HG03175 (cell line): ENCODE measurements around the gene PANK4.
"Not testable (repeated sequence)": the region's sequence is repeated elsewhere in the genome, so short reads cannot be mapped to it uniquely, and the experiment has no call there.

ENCODE experiments used
- ATAC-seq: cut with Tn5 transposase; IDR thresholded peaks from one replicate; pipeline ENCODE4 v1.9.1; 2021; ENCODE audit warnings: mild to moderate bottlenecking, moderate library complexity; ENCODE audit not compliant: unreplicated experiment

Gene PANK4

DNA sequence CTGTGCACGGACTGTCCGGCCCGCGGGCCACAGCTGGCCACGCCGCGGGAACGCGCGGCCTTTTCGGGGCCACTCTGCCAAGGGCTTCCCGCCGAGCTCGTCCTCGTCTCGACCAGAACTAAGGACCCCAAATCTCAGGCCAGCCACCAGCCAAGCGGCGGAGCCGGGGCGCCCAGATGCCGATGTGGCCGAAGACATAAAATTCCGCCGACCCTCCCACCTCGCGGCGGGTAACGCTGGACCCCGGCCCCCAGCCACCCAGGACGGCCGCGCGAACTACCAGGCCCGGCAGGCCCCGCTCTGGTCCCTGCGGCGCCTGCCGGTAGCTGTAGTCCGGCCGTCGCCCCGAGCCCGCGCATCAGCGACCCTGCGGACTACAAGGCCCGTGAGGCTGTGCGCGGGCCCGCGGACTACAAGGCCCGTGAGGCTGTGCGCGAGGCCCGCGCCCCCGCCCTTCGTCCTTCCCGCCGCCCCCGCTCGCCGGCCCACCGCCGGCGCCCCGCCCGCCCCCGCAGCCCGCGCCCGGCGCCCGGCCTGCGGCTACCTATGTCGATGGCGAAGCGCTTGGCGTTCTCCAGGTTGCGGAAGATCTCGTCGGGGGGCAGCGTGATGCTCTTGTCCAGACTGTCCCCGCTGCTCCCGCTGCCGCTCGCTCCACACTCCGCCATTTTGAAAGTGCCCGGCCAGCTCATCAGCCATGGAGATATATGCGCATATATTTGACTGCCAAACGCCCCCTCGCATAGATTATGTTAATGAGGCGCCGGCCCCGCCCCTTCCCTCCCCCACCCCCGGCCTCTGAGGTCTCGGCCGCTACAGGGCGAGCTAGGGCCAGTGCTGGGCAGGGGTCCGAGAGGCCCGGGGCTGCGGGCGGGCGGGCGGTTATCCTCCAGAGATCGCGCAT is at the start of gene PANK4:
Gene PANK4, minus strand, starts transcription at position 677 of the 904 bp plus-strand sequence. Its CDS starts 9 bp downstream, at position 668.
- ATAC-seq: peak; percentile 89

DNA sequence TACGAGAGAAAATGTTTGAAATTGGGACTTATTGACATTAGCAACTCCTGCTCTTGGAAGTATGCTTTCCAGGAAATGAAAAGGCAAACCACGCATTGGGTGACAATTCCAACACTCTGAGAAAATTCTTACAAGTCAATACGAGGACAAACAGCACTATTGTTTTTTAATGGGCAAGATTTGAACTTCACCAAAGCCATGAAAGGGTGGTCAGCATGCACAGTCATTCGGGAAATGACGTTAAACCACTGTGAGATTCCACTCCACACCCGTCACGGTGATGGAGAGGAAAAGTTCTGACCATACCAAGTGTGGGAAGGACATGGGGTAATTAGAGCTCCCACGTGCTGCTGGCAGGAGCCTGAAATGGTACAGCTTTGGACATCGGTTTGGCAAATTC is 48.0 kb upstream of the PANK4 start:
- no peak for ATAC-seq

DNA sequence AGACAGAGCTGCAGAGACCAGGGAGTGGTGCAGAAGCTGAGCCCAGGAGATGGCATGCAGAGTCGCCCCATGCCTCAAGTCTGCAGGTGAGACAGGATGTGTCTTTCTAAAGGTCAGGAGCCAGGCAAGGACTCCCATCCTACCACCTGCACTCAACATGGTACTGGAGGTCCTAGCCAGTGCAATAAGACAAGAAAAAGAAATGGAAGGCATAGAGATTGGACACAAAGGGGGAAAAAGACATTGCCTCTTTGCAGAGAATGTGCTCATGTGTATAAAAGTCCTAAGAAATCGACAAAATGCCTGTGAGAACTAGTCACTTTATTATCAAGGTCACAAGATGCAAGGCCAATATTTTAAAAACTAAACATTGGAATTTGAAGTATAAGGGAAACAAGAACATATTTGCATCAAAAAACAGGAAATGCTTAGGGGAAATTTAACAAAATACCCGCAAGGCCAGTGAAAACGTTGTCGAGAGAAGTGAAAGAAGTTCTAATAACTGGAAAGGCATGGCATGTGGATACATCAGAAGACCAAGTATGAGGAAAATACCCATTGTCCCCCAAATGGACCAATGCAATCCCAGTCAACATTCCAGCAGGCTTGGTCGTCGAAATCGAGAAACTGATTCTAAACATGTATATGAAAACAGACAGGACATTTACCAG is 47.0 kb upstream of the PANK4 start:
- ATAC-seq: no peak

DNA sequence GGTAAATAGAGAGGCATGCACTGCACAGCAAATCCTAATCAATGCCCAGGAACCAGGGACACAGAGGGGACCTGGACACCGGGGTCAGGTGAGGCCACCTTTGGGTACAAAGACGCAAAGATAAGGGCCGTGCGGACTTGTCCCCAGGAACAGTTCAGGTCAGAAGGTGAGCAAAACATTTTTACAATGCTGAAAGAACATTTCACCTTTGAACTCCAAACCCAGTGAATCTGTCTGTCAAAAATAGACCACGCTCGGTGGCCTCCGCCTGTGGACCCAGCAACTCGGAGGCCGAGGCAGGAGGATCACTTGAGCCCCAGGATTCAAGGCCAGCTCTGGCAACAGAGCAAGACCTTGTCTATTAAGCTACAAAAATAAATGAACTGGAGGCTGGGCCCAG is 45.0 kb upstream of the PANK4 start:
- ATAC-seq: no peak

DNA sequence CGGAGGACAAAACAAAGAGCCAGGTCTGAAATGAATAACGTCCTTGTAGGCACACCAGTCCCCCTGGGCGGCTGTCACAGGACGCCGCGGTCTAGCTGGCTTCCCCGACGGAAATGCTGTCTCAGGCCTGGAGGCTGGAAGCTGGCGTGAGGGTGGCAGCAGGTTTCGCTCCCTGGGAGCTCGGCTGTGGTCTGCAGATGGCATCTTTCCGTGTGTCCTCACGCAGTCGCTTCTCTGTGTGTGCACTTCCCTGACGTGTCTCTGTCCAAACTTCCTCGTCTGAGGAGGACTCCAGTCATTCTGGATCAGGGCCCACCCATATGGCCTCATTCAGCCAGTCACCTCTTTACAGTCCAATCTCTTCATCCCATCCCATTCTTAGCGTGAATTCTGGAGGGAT is 43.9 kb upstream of the PANK4 start:
- ATAC-seq: no peak

DNA sequence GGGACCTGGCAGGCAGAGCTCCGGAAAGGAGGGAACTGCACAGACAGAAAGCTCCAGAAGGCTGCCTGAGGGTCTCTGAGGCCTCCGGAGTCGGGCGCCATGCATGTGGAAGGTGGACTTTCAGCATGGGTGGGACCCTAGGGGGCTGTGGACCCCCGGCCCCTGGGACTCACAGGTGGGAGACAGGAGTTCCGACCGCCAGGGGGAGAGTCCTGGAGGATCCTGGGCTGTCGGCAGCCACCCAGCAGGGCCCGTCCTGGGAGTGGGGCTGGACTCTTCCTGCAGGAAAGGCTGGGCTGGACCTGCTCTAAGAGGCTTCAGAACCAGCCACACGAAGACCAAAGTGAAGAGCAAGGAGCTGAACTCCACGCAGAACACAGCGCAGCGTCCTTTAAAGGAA is 43.3 kb upstream of the PANK4 start:
- not testable (repeated sequence) for ATAC-seq

DNA sequence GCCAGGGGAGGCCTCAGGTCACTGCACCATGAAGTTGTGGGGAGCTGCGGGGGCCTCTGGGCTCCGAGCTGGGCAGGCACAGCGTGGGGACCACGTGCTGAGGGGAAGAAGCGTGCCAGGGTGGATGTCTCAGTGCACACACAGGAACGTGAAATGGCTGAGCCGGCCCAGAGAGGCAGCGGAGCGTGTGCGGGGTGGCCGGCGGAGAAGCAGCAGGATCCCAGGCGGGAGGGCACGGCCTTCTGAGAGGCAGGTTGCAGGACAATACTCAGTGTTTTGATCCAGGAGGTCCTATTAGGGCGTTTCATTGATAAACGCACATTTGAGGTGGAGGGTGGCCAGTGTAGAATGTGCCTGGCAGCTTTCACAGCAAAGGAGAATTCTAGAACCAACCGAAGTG is 42.7 kb upstream of the PANK4 start:
- no peak for ATAC-seq

DNA sequence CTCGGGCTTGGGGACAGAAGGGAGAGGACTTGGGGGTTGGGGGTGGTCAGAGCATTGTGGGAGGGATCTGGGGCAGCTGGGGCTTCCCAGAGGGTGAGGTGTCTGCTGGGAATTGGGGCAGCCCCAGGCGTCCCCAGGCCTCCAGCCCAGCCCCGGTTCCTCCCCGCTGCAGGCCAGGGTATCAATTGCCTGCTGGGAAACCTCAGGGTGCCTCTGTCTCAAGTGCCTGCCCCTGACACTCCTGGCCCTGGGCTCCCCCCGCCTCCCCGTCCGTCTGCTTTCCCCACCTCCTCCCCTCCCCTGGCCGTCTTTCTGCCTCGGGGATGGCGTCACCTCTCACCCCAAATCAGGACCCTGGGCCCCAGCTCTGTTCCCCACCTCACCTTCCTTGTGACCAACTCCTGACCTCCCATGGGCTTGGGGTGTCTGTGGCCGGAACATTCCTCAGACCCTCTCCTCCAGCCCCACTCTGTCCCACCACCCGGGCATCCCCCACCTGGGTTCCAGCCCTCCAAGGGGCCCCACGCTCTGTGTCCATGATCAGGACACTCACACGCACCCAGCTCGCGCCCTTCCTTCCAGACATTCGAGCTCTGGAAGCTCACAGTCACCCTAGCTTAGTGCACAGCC is 41.9 kb upstream of the PANK4 start:
- not testable (repeated sequence) for ATAC-seq

DNA sequence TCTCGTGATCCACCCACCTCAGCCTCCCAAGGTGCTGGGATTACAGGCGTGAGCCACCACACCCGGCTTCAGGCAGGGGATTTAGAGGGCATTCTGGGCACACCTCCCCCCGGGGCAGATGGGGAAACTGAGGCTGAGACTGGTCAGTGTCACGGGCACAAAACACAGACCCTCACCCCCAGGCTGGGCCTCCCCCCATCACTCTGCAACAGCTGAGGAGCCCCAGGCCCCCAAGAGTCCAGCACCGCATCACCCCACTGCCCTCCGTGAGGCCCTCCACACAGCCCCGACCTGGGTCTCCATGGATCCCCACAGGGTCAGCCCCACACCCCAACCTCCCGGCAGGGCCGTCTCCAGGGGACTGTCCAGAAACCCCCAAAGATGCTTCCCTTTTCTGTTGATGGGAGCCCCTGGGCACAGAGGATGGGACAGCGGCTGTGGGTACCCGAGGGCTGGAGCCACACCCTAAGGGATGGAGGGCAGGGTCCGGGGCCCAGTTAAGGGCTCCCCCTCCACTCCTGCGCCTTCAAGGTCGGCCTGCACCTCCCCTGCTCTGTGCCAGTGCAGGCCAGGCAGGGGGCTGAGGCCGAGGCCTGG is 40.8 kb upstream of the PANK4 start:
- no peak for ATAC-seq

DNA sequence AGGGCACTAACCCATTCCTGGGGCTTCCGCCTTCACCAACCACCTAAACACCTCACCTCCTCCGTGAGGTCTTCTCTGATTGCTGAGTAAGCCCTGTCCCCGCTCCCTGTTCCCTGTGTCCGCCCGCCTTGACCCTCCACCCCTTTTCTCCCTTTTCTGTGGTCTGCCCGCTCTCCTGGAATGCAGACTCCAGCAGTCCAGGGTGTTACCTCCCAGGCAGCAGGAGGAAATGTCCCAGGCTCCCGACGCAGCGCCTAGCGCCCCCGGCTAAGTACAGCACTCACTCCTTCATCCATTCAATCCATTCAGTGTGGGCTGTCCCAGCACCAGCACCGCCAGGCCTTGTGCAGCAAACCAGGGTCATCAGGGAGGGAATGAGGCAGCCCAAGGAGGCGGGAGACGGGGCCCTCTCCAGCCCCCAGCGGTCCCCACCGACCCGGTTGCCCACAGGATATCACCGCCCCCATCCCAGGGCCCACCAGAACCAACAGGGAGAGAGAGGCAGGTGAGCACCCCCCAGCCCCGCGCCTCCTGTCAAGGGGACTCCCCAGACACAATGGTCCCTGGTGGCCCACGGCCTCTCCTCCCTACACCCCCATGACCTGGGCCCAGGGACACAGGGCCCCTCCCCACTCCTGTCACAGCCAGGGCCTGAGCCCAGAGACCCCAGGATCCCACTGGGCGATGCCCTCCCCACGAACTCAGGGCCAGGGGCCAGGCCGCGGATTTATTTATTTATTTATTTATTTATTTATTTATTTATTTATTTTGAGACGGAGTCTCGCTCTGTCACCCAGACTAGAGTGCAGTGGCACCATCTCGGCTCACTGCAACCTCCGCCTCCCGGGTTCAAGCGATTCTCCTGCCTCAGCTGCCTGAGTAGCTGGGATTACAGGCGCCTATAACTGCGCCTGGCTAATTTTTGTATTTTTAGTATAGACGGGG is 40.0 kb upstream of the PANK4 start:
- ATAC-seq: no peak

DNA sequence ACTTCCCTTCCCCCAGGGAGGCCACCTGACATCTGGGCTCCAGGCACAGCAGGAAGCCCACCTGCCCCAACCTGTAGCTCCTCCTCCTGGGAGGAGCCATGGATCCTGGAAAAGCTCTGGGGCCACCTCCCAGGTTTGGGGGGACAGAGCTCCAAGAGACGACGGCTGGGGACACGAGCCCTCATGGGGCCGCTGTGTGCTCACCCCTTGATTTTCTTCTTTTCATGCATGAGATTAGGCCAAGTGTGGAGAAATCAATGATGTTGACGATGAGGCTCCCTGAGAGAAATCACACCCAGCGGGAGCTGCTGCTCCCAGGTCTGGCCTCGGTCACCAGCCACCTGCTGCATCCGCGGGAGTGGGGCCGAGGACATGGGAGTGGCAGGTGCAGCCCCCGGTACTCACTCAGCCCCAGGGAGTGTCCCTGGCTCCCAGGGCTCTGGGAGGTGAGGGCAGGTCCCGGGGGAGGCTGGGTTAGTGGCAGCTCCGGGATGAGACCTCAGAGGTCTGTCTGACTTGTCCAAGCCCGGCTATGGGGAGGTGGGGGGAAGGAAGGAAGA is 38.5 kb upstream of the PANK4 start:
- no peak for ATAC-seq

DNA sequence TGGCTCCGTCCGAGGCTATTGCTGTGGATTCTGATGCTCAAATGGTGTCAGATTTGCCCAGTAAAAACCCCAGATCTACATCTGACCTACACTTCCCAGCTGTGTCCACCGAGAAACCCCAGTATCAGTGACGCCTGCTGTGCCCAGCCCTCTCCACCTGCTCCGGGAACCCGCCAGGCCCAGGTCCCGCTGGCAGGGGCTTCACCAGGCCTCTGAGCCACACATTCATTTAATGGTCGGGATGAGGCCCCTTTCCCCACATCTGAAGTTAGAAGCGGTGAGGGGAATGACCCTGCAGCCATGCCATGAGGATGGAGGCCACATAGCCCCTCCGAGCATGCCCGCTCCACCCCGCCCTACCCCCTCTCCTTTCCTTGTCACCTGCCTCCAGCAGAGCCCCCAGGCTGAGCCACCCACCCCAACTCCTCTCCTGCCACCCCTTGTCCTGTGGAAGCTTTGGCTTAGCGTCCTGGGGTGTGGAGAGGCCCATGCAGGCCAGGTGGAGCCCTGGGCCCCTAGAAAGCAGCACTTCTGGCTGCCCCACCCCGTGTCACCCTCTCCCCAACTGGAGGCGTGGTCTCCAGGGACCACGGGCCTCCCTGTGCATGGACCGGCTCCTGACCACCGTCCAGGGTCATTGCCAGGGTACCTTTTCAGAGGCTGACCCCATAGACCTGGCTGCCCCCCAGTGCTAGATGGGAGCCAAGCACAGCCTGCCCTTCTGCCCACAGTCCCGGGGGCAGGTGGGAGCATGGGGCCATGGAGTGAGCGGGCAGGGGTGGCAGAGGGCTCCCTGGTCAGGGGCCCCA is 37.8 kb upstream of the PANK4 start:
- no peak for ATAC-seq

DNA sequence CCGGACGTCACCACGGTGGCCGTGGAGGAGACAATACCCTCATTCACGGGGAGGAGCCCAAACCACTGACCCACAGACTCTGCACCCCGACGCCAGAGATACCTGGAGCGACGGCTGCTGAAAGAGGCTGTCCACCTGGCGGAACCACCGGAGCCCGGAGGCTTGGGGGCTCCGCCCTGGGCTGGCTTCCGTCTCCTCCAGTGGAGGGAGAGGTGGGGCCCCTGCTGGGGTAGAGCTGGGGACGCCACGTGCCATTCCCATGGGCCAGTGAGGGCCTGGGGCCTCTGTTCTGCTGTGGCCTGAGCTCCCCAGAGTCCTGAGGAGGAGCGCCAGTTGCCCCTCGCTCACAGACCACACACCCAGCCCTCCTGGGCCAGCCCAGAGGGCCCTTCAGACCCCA is 36.8 kb upstream of the PANK4 start:
- no peak for ATAC-seq

DNA sequence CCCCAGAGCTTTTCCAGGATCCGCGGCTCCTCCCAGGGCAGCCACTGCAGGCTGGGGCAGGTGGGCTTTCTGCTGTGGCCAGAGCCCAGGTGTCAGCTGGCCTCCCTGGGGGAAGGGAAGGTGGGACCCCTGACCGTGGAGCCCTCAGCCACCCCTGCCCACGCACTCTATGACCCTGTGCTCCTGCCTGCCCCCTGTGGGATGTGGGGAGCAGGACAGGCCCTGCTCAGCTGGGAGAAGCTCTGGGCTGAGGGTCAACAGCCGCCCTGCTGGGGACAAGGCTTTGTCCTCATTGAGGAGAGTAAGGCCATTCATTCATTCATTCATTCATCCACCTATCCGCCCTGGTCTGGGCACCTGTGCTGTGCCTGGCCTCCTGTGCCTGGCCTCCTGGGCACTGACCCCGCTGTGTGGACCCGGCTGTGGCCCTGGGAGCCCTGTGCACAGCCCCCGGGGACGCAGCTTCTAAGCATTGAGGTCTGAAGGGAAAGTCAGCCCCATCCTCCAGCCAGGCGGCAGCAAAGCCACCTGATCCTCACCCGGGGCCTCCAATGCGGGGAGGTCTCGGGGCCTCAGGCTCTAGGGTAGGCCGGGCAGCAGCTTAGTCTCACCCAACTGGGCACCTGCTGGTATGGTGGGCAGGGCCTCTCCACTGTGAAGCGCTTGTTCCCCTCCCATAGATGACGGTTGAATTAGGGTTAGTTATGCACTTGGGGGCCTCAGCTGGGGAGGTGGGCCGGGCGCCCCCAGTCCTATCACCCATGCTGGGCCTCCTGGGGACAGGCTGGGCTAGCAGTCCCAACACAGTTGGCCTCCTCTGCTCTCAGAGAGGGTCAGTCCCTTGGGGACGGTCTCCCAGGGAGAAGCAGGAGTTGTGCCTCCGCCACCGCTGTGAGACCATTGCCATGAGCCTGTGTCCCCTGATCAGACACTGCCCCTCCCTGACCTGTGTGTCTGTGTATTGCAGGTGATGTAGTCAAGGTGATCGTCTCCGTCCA is 35.8 kb upstream of the PANK4 start:
- no peak for ATAC-seq

DNA sequence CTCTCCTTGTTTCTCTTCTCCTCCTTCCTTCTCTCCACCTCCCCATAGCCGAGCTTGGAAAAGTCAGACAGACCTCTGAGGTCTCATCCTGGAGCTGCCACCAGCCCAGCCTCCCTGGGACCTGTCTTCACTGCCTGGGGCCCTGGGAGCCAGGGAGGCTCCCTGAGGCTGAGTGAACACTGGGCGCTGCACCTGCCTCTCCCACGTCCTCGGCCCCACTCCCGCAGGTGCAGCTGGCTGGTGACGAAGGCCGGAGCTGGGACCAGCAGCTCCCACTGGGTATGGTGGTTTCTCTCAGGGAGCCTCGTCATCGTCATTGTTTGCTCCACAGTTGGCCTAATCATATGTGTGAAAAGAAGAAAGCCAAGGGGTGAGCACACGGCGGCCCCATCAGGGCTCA is 35.0 kb upstream of the PANK4 start:
- ATAC-seq: no peak

DNA sequence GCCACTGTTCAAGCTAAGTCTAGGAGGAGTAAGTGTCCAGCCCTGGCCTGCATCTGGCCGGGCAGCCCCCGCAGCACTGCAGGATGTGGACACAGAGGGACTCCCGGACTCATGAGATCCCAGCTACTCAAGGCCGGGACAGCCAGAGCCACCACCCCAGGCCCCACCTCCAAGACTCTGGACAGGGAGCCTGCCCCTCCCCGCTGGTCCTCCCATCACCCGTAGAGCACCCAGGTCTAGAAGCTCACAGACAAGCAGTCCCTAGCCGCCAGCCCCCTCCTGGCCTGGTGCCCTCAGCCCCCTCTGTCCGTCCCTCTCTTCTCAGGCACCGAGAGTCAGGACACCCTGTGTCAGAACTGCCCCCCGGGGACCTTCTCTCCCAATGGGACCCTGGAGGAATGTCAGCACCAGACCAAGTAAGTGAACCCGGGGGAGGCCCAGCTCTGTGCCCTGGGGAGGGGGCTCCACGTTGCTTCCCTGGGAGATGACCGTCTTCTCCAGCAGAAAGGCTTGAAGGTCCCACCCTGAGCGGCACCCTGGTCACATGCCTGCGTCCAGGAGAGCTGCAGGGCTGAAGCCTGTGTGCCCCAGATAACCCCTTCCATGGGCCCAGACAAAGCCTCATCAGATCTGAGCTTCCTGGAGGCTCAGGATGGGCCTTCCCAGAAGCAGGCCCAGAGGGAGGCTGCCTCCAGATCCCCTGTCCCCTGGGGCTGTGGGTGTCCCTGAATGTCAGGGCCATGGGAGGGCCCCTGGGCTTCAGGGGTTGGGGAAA is 34.1 kb upstream of the PANK4 start:
- ATAC-seq: no peak
